GM12878 (cell line): Measurements from ENCODE around the gene TSNAX. TPM values are rescaled to one million over a fixed set of nuclear protein-coding genes. Genes with fewer than 3 reads are reported as not detected.

Source experiments
- ATAC-seq: fragments of 200-7000 bp; cut with Tn5 transposase; 3 replicates; pipeline ENCODE4 v1.9.1; 2020; ENCODE audit warnings: mild to moderate bottlenecking, moderate library complexity
- BruUV-seq: library from RNA; stranded (reverse); fragments of 400-500 nt; replicated peaks from 2 replicates; lab custom pipeline; 2021; lab: Mats Ljungman, UMichigan
- CTCF ChIA-PET: fragments of 300-600 bp; sonication (Branson Sonifier 250); formaldehyde crosslinking; extraction: SDS; loops from one replicate; lab custom pipeline; 2021; ENCODE audit warnings: inconsistent platforms; lab: Yijun Ruan, JAX
- POLR2A ChIA-PET: fragments of 350-600 bp; formaldehyde crosslinking; extraction: SDS; loops from one replicate; lab custom pipeline; 2021; ENCODE audit warnings: inconsistent platforms; lab: Charles Lee
- RAD21 ChIA-PET: fragments of 300-600 bp; sonication (Branson Sonifier 250); formaldehyde crosslinking; loops from one replicate; lab custom pipeline; 2023; ENCODE audit warnings: antibody characterized with exemption; ENCODE audit not compliant: unreplicated experiment; lab: Charles Lee
- SMC1A ChIA-PET: fragments of 300-600 bp; sonication (Branson Sonifier 250); formaldehyde crosslinking; loops from one replicate; lab custom pipeline; 2023; ENCODE audit not compliant: unreplicated experiment, uncharacterized antibody; lab: Charles Lee
- DNase-seq: peaks from one replicate; pipeline ENCODE4 v3.0.0-alpha.2; 2011; ENCODE audit warnings: low read depth, low spot score
- FAIRE-seq: peaks from 3 replicates; lab custom pipeline; 2011; peaks lifted over from hg19 to GRCh38; lab: Jason Lieb, UNC
- H2AFZ ChIP-seq: 2 replicates; pipeline ENCODE4 v1.6.0; 2011; ENCODE audit warnings: low read depth, low read length, control low read depth; ENCODE audit not compliant: control insufficient read depth
- H3K27ac ChIP-seq: 2 replicates; pipeline ENCODE4 v1.5.1; 2011; ENCODE audit warnings: control low read depth; ENCODE audit not compliant: control insufficient read depth, insufficient read depth
- H3K27me3 ChIP-seq, 2 experiments: replicated peaks in 1 of 2; 2 replicates each; pipeline versions ENCODE4 v1.6.0 to v1.6.1; 2011; ENCODE audit warnings: low read length in 1 of 2; ENCODE audit not compliant: control insufficient read depth in 2 of 2, insufficient read depth in 2 of 2
- H3K36me3 ChIP-seq, 2 experiments: 2 replicates each; pipeline ENCODE4 v1.5.1; 2011; ENCODE audit warnings: low read length in 1 of 2; ENCODE audit not compliant: control insufficient read depth in 2 of 2, insufficient read depth in 2 of 2
- H3K4me1 ChIP-seq: 2 replicates; pipeline ENCODE4 v1.6.1; 2011; ENCODE audit warnings: mild to moderate bottlenecking, low read length, moderate library complexity, mixed read lengths; ENCODE audit not compliant: control insufficient read depth, insufficient read depth
- H3K4me2 ChIP-seq: 2 replicates; pipeline ENCODE4 v1.6.0; 2011; ENCODE audit warnings: control low read depth; ENCODE audit not compliant: control insufficient read depth, insufficient read depth
- H3K4me3 ChIP-seq: fragments of 200-600 bp; sonication (generic); 2 replicates; pipeline ENCODE4 v1.5.1; 2016
- H3K79me2 ChIP-seq: 2 replicates; pipeline ENCODE4 v1.6.0; 2011; ENCODE audit warnings: low read length; ENCODE audit not compliant: control insufficient read depth, insufficient read depth
- H3K9ac ChIP-seq: 2 replicates; pipeline ENCODE4 v1.8.0; 2011; ENCODE audit warnings: low read length, control low read depth, mixed read lengths; ENCODE audit not compliant: control insufficient read depth, insufficient read depth
- H3K9me3 ChIP-seq: replicated peaks from 3 replicates; pipeline ENCODE4 v1.5.1; 2011; ENCODE audit warnings: mild to moderate bottlenecking, low read length; ENCODE audit not compliant: control insufficient read depth, insufficient read depth
- H4K20me1 ChIP-seq: 2 replicates; pipeline ENCODE4 v1.6.0; 2011; ENCODE audit not compliant: control insufficient read depth, insufficient read depth
- ATF3 ChIP-seq: IDR thresholded peaks from 2 replicates; pipeline ENCODE4 v1.6.1; 2011; ENCODE audit warnings: low read depth, mild to moderate bottlenecking, low read length, moderate library complexity, borderline replicate concordance; ENCODE audit errors: extremely low read depth
- BRCA1 ChIP-seq: IDR thresholded peaks from 2 replicates; pipeline ENCODE4 v1.6.1; 2011; ENCODE audit warnings: low read depth, low read length, improper control_type of control experiment
- CREB1 ChIP-seq: IDR thresholded peaks from 2 replicates; pipeline ENCODE4 v1.6.1; 2012; ENCODE audit warnings: low read depth, mild to moderate bottlenecking, inconsistent platforms
- CTCF ChIP-seq, 3 experiments: IDR thresholded peaks in 2 of 3; conservative IDR thresholded peaks in 1 of 3; 2 replicates each; pipeline ENCODE4 v1.5.1; 2011; ENCODE audit warnings: low read depth in 3 of 3, low read length in 3 of 3, mild to moderate bottlenecking in 3 of 3, control low read depth in 2 of 3, moderate library complexity in 2 of 3, inconsistent platforms in 1 of 3, mixed read lengths in 1 of 3; ENCODE audit not compliant: control insufficient read depth in 2 of 3, insufficient read depth in 1 of 3; ENCODE audit errors: extremely low read depth in 1 of 3
- DPF2 ChIP-seq: fragments of 450-650 bp; IDR thresholded peaks from 2 replicates; pipeline ENCODE4 v1.6.1; 2017; ENCODE audit warnings: mild to moderate bottlenecking
- EP300 ChIP-seq, 2 experiments: fragments of 150-350 bp in 1 of 2; IDR thresholded peaks; 2 replicates each; pipeline ENCODE4 v1.6.1; 2011 to 2012; ENCODE audit warnings: low read depth in 2 of 2, low read length in 2 of 2, borderline replicate concordance in 1 of 2, improper control_type of control experiment in 1 of 2, inconsistent platforms in 1 of 2; ENCODE audit not compliant: control insufficient read depth in 1 of 2
- ESRRA ChIP-seq: IDR thresholded peaks from 2 replicates; pipeline ENCODE4 v1.6.1; 2012; ENCODE audit warnings: mild to moderate bottlenecking, low read length, improper control_type of control experiment
- FOXM1 ChIP-seq: IDR thresholded peaks from 2 replicates; pipeline ENCODE4 v1.6.1; 2012; ENCODE audit warnings: low read depth, mild to moderate bottlenecking, inconsistent platforms, low read length, moderate library complexity
- IKZF1 ChIP-seq: fragments of 450-650 bp; conservative IDR thresholded peaks from 2 replicates; pipeline ENCODE4 v1.6.1; 2017; ENCODE audit warnings: antibody characterized with exemption, mild to moderate bottlenecking
- JUNB ChIP-seq: IDR thresholded peaks from 2 replicates; pipeline ENCODE4 v1.6.1; 2016; ENCODE audit warnings: antibody characterized with exemption, mild to moderate bottlenecking
- JUND ChIP-seq: IDR thresholded peaks from 2 replicates; pipeline ENCODE4 v1.6.1; 2012; ENCODE audit warnings: low read depth, mild to moderate bottlenecking, low read length, improper control_type of control experiment, moderate library complexity
- MEF2B ChIP-seq: fragments of 450-650 bp; IDR thresholded peaks from 2 replicates; pipeline ENCODE4 v1.6.1; 2018; ENCODE audit warnings: mild to moderate bottlenecking, moderate library complexity; ENCODE audit not compliant: partially characterized antibody, poor library complexity, severe bottlenecking
- NFIC ChIP-seq: IDR thresholded peaks from 2 replicates; pipeline ENCODE4 v1.6.1; 2012; ENCODE audit warnings: low read depth, mild to moderate bottlenecking, inconsistent platforms, low read length, moderate library complexity
- NR2F1 ChIP-seq: fragments of 450-650 bp; conservative IDR thresholded peaks from 2 replicates; pipeline ENCODE4 v1.6.1; 2017; ENCODE audit warnings: mild to moderate bottlenecking
- RAD21 ChIP-seq: IDR thresholded peaks from 2 replicates; pipeline ENCODE4 v1.6.1; 2011; ENCODE audit warnings: mild to moderate bottlenecking, low read depth, low read length, moderate library complexity; ENCODE audit not compliant: insufficient read depth
- RUNX3 ChIP-seq: IDR thresholded peaks from 2 replicates; pipeline ENCODE4 v1.6.1; 2012; ENCODE audit warnings: low read length, inconsistent platforms
- SKIL ChIP-seq: fragments of 450-650 bp; IDR thresholded peaks from 2 replicates; pipeline ENCODE4 v1.6.1; 2017; ENCODE audit warnings: mild to moderate bottlenecking, low read depth, inconsistent platforms; ENCODE audit not compliant: poor library complexity, severe bottlenecking
- TBL1XR1 ChIP-seq: IDR thresholded peaks from 2 replicates; pipeline ENCODE4 v1.6.1; 2012; ENCODE audit warnings: low read depth, low read length, improper control_type of control experiment
- ZSCAN29 ChIP-seq: fragments of 450-650 bp; IDR thresholded peaks from 2 replicates; pipeline ENCODE4 v1.6.1; 2017; ENCODE audit warnings: mild to moderate bottlenecking, moderate library complexity
- WGBS: methylation state at CpG from one replicate; pipeline ENCODE4 v1.1.6; 2016; ENCODE audit warnings: low lambda C conversion rate; ENCODE audit not compliant: insufficient replicate concordance, insufficient coverage; ENCODE audit errors: missing lambda C conversion rate; 5-methylcytosine and 5-hydroxymethylcytosine counted together
- in situ Hi-C: fragments of 300-500 bp; cut with MboI; formaldehyde crosslinking; loops from 9 replicates; pipeline ENCODE4 v1.14.3; 2018; ENCODE audit warnings: mixed read lengths
- intact Hi-C: fragments of 100-400 bp; cut with micrococcal nuclease; formaldehyde crosslinking; loops from one replicate; pipeline ENCODE4 v1.14.2; 2022; ENCODE audit not compliant: unreplicated experiment
- polyA plus RNA-seq, 11 experiments: library from polyadenylated mRNA; depleted of rRNA in 4 of 11; unstranded in 6 of 11; stranded (reverse) in 5 of 11; fragments of >200 nt; fragmentation: Nextera tagmentation in 4 of 11; fragmentation: Illumina TruSeq in 1 of 11; extraction: Ambion mirVana in 4 of 11; extraction: Trizol in 1 of 11; gene quantifications; 1 replicate in 1 of 11; 2 replicates in 10 of 11; pipeline versions ENCODE4 v1.2.1 to v1.2.3, GENCODE V29; 2011 to 2016; ENCODE audit warnings: inconsistent platforms in 2 of 11, missing spikeins in 2 of 11, low read depth in 1 of 11
- total RNA-seq, 4 experiments: library from RNA; depleted of rRNA in 3 of 4; stranded (reverse); fragments of >200 nt in 3 of 4; fragmentation: Illumina TruSeq in 1 of 4; extraction: Trizol in 1 of 4; gene quantifications; 2 replicates each; pipeline versions ENCODE4 v1.2.1 to v1.2.3, GENCODE V29; 2013 to 2021

Gene TSNAX
- total and polyA plus RNA-seq, 10 of the 15 experiments (the other 5 are each of a cell fraction or from before 2014, with no cell fraction given), result 24.8 to 49.7 (median 35.6) TPM

- no peak overlapping the region for H3K4me3 ChIP-seq
- BruUV-seq, result no TSS peak
- H3K27ac ChIP-seq, result peak overlapping the region; percentile 13; the same call in 1 of the 2 replicates
- no peaks in the 10 kb centered on the region for H3K79me2 ChIP-seq
- H3K9ac ChIP-seq, result no peak overlapping the region
- FAIRE-seq (no peak), DNase-seq (peak; percentile 9), ATAC-seq (peak; percentile 88)
- no peaks in the 10 kb centered on the region for H3K4me1 ChIP-seq
- ChIA-PET RAD21 (interaction anchor here (0.7 to 1.0 kb wide), 3 partner anchors 14 to 77 kb away, joined by 3 to 4 read pairs (median 3); no protein-coding TSS in a partner anchor), POLR2A (no interaction called here), CTCF (no interaction called here), SMC1A (interaction anchor here (0.6 to 1.2 kb wide), 9 partner anchors 8 to 156 kb away, joined by 3 to 6 read pairs (median 3); partner anchors contain the start of gene EXOC8)
- intact Hi-C loops, result no loop called here
- 26% methylated on average over 6 of the region's 6 CpGs for WGBS
- no peaks in the 10 kb centered on the region for H4K20me1 ChIP-seq
- H3K9me3 ChIP-seq, result peaks cover 6% of the 10 kb centered on the region
- H3K4me2 ChIP-seq, result 0 out of 2 replicates have a peak overlapping the region, but pooled peaks have one; percentile 17
- in situ Hi-C loops, result no loop called here
- H3K27me3 ChIP-seq, result no peaks in the 10 kb centered on the region
- peak overlapping the region; percentile 64 for H2AFZ ChIP-seq
- H3K36me3 ChIP-seq, result no peaks in the 10 kb centered on the region
- peak; percentile 30; the same call in 1 of the 2 replicates for TF ChIP-seq NR2F1
- TF ChIP-seq ESRRA, result no peak
- TF ChIP-seq NFIC, result peak; percentile 58; the same call in 1 of the 2 replicates
- no peak for TF ChIP-seq ATF3
- no peak for TF ChIP-seq JUND
- peak; percentile 37 for TF ChIP-seq IKZF1
- no peak for TF ChIP-seq JUNB
- no peak for TF ChIP-seq BRCA1
- TF ChIP-seq ZSCAN29, result no peak
- TF ChIP-seq SKIL, result no peak
- 0 out of 2 replicates have a peak, but pooled peaks have one; percentile 16 for TF ChIP-seq FOXM1
- peak; percentile 65 for TF ChIP-seq RUNX3
- TF ChIP-seq CREB1, result no peak; the same call in 1 of the 2 replicates
- TF ChIP-seq TBL1XR1, result no peak
- TF ChIP-seq MEF2B, result peak; percentile 58
- peak in 1 of 3 experiments; percentile 14; a peak in 2 of 6 replicates for TF ChIP-seq CTCF (IDR thresholded peaks at IDR 0.05 in 2 of 3, conservative IDR thresholded peaks at IDR 0.05 in 1 of 3; ENCODE audit: control insufficient read depth in 2 of 3, extremely low read depth in 1 of 3, insufficient read depth in 1 of 3, low read depth in 3 of 3, low read length in 3 of 3)
- TF ChIP-seq DPF2, result 0 out of 2 replicates have a peak, but pooled peaks have one; percentile 44
- peak; percentile 16 to 37; a peak in 1 of 4 replicates for TF ChIP-seq EP300 (IDR thresholded peaks at IDR 0.05; ENCODE audit: borderline replicate concordance in 1 of 2, control insufficient read depth in 1 of 2, low read depth in 2 of 2, low read length in 2 of 2)
- TF ChIP-seq RAD21, result peak; percentile 32; the same call in 1 of the 2 replicates
Measured at GRCh38 chr1:231493421-231494185, 34.9 kb upstream of the TSNAX start.
